NOMO-1 treated with dmso at 0.1 percent for 144 hours (cell line): ENCODE results near the gene FNDC3B.

ENCODE experiments used
- DNase-seq: peaks from one replicate; lab custom pipeline; 2025; ENCODE audit not compliant: unreplicated experiment; lab: John Stamatoyannopoulos, UW

The FNDC3B gene

GRCh38 chr3:172378439-172378838 is 339.1 kb downstream of the FNDC3B start:
- DNase-seq: no peak

- no peak for DNase-seq
Observed at GRCh38 chr3:172379372-172379771, 340.0 kb downstream of the FNDC3B start.

- no peak for DNase-seq
Observed at GRCh38 chr3:172380632-172381031, 341.3 kb downstream of the FNDC3B start.

GRCh38 chr3:172383306-172383796 is 344.0 kb downstream of the FNDC3B start:
- no peak for DNase-seq

GRCh38 chr3:172384836-172385235 is 345.5 kb downstream of the FNDC3B start:
- DNase-seq: no peak

GRCh38 chr3:172387728-172388127 is 348.4 kb downstream of the FNDC3B start:
- no peak for DNase-seq

- DNase-seq: no peak
Observed at GRCh38 chr3:172388412-172389078, 349.2 kb downstream of the FNDC3B start.

- no peak for DNase-seq
Observed at GRCh38 chr3:172390792-172391191, 351.4 kb downstream of the FNDC3B start.

GRCh38 chr3:172391592-172392302 is 352.4 kb downstream of the FNDC3B start:
- no peak for DNase-seq

GRCh38 chr3:172394692-172395091 is 355.3 kb downstream of the FNDC3B start:
- DNase-seq: no peak

- no peak for DNase-seq
Observed at GRCh38 chr3:172396400-172396799, 357.0 kb downstream of the FNDC3B start.

- DNase-seq: no peak
Observed at GRCh38 chr3:172397716-172398405, 358.5 kb downstream of the FNDC3B start.

GRCh38 chr3:172398484-172398883 is 359.1 kb downstream of the FNDC3B start:
- no peak for DNase-seq

- no peak for DNase-seq
Observed at GRCh38 chr3:172402090-172402489, 362.7 kb downstream of the FNDC3B start.

GRCh38 chr3:172402892-172403643 is 363.7 kb downstream of the FNDC3B start:
- no peak for DNase-seq

GRCh38 chr3:172404237-172404962 is 365.0 kb downstream of the FNDC3B start:
- no peak for DNase-seq

- DNase-seq: no peak
Observed at GRCh38 chr3:172405914-172406313, 366.5 kb downstream of the FNDC3B start.

- no peak for DNase-seq
Observed at GRCh38 chr3:172407872-172408271, 368.5 kb downstream of the FNDC3B start.

- DNase-seq: no peak
Observed at GRCh38 chr3:172410702-172411477, 371.5 kb downstream of the FNDC3B start.

- no peak for DNase-seq
Observed at GRCh38 chr3:172411478-172411947, 372.1 kb downstream of the FNDC3B start.
